Loucy (cell line): Measurements from ENCODE around the gene ABCF3.

ENCODE experiments used
- CTCF ChIP-seq: fragments of 200-600 bp; sonication (generic); conservative IDR thresholded peaks from 2 replicates; pipeline ENCODE4 v1.5.1; 2014; ENCODE audit warnings: mild to moderate bottlenecking, antibody characterized with exemption, low read length
- EZH2phosphoT487 ChIP-seq: fragments of 200-600 bp; IDR thresholded peaks from 2 replicates; pipeline ENCODE4 v1.6.1; 2018; ENCODE audit warnings: antibody characterized with exemption, mild to moderate bottlenecking, moderate library complexity, borderline replicate concordance

- TF ChIP-seq CTCF (no peak), EZH2phosphoT487 (no peak)
Measured at GRCh38 chr3:184177767-184178306, 8.2 kb upstream of the ABCF3 start.
